ENCODE data around the gene KIF13A. TPM values are rescaled to one million over a fixed set of nuclear protein-coding genes. Genes with fewer than 3 reads are reported as not detected.
"Not testable (repeated sequence)": the region's sequence is repeated elsewhere in the genome, so short reads cannot be mapped to it uniquely, and the experiment has no call there.

Gene KIF13A
- polyA plus RNA-seq, 4 donors = 24.9 to 34.9 (median 28.7) TPM

DNA sequence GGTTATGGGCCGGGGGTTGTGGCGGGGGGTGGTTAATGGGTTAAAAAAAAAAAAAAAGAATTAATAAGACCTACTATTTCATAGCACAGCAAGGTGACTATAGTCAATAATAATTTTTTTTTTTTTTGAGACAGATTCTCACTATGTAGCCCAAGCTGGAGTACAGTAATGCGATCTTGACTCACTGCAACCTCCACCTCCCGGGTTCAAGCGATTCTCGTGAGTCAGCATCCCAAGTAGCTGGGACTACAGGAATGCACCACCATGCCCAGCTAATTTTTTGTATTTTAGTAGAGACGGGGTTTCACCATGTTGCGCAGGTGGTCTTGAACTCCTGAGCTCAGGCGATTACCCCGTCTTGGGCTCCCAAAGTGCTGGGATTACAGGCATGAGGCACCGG, 75.8 kb downstream of the KIF13A start:
- H3K4me3 ChIP-seq (ENCODE audit: low read depth in 1 of 3, low read length in 3 of 3); H3K27me3 ChIP-seq (ENCODE audit: control insufficient read depth in 3 of 3, insufficient read depth in 3 of 3, low read length in 3 of 3); DNase-seq; H3K27ac ChIP-seq (ENCODE audit: low read depth in 1 of 3, low read length in 2 of 3); H3K9me3 ChIP-seq (ENCODE audit: control insufficient read depth in 2 of 2, insufficient read depth in 1 of 2, low read depth in 1 of 2, low read length in 1 of 2); FAIRE-seq; H3K4me1 ChIP-seq (ENCODE audit: control insufficient read depth in 3 of 3, insufficient read depth in 2 of 3, low read depth in 1 of 3, low read length in 2 of 3); H3K36me3 ChIP-seq (ENCODE audit: control insufficient read depth in 3 of 3, insufficient read depth in 2 of 3, low read depth in 1 of 3, low read length in 3 of 3): not testable (repeated sequence)
- 86 to 92% (median 88%) methylated on average over 11 of the region's 11 CpGs for WGBS, 3 donors

DNA sequence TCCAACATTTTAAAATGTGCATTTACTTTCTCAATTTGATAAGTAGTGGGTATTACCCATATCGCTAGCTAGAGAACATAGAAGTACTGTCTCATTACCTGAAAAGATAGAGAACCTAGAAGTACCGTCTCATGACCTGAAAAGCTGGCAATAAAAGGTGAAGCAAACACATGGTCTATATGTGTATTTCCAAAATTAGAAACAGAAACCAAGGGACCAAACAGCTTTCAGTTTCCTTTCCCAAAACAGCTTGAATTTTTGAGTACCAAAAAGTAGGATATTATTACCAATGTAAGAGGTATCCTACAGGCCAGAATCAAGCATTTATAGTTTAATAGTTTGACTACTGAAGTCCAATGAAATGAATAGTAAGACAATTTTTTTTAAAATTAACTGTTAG, 77.2 kb downstream of the KIF13A start:
- H3K9me3 ChIP-seq (ENCODE audit: control insufficient read depth in 2 of 2, insufficient read depth in 1 of 2, low read depth in 1 of 2, low read length in 1 of 2) = no peaks in the 10 kb centered on the region
- H3K27me3 ChIP-seq (ENCODE audit: control insufficient read depth in 3 of 3, insufficient read depth in 3 of 3, low read length in 3 of 3) = no peaks in the 10 kb centered on the region
- H3K36me3 ChIP-seq (ENCODE audit: control insufficient read depth in 3 of 3, insufficient read depth in 2 of 3, low read depth in 1 of 3, low read length in 3 of 3) = peaks cover 0 to 2% (median 0%) of the 10 kb centered on the region in 3 donors
- DNase-seq (no peak), FAIRE-seq (no peak)
- H3K27ac ChIP-seq (ENCODE audit: low read depth in 1 of 3, low read length in 2 of 3) = no peak overlapping the region
- no peak overlapping the region for H3K4me3 ChIP-seq (ENCODE audit: low read depth in 1 of 3, low read length in 3 of 3)
- 36 to 42% (median 38%) methylated on average over 2 of the region's 2 CpGs for WGBS, 3 donors
- no peaks in the 10 kb centered on the region for H3K4me1 ChIP-seq (ENCODE audit: control insufficient read depth in 3 of 3, insufficient read depth in 2 of 3, low read depth in 1 of 3, low read length in 2 of 3)

DNA sequence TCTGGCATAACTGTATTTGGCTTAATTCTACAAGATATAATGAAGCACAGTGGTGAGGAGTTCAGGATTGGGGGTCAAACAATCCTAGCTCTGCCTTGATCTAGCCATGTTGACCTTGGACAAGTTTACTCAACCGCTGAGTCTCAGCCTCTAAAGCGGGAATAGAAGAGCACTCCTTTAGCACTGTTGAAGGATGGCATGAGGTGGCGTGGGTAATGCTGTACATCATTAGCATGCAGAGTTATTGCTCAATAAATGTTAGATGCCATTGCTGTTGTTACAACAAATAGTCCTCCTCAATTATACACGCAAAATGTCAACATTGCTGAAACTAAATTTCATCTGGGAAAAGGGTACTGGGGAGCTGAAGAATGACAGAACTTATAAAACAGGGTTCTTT, 78.6 kb downstream of the KIF13A start:
- 94 to 96% (median 95%) methylated on average over 4 of the region's 4 CpGs for WGBS, 3 donors
- no peaks in the 10 kb centered on the region for H3K4me1 ChIP-seq (ENCODE audit: control insufficient read depth in 3 of 3, insufficient read depth in 2 of 3, low read depth in 1 of 3, low read length in 2 of 3)
- no peak for FAIRE-seq

DNA sequence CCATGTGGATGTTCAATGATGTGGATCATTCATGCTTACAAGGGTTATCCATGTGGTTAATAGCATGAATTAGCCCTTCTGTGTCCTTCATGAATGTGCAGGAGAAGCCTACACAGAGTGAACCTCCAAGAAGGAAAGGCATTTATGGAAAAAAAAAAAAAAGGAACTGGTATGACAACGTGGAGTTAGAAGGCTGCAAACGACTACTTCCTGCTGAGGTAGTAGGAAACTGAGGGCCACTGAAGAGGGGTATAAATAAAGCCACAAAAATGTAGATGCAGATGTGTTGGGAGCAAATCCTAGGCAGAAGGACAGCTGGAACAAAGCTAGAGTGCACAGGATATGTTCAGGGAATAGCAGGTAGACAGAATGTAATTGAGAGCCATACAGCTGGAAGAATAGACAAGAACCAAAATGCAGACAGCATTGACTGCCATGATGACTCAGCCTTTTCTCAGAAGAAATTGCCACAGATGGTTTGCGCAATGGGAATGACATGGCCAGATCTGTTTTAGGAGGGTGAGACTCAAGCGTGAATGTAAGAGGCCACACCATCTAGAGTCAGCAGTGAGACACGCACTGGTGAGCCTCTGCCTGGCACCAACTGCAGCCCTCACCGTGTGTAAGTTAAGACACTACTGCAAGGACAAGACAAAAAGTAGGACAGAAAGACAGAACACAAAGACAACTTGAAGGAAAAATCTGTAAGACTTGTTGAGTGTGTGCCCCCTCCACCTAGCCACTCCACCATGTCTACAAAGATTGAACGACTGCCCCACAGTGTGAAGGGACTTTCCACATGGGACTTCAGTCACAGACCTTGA, 79.8 kb downstream of the KIF13A start:
- H3K27me3 ChIP-seq (ENCODE audit: control insufficient read depth in 3 of 3, insufficient read depth in 3 of 3, low read length in 3 of 3) = no peaks in the 10 kb centered on the region
- no peaks in the 10 kb centered on the region for H3K9me3 ChIP-seq (ENCODE audit: control insufficient read depth in 2 of 2, insufficient read depth in 1 of 2, low read depth in 1 of 2, low read length in 1 of 2)
- DNase-seq (peak; percentile 44 to 55), FAIRE-seq (no peak)
- H3K4me1 ChIP-seq (ENCODE audit: control insufficient read depth in 3 of 3, insufficient read depth in 2 of 3, low read depth in 1 of 3, low read length in 2 of 3) = no peaks in the 10 kb centered on the region
- peak overlapping the region in 1 of 3 donors; percentile 52 for H3K27ac ChIP-seq (ENCODE audit: low read depth in 1 of 3, low read length in 2 of 3)
- no peak overlapping the region for H3K4me3 ChIP-seq (ENCODE audit: low read depth in 1 of 3, low read length in 3 of 3)
- WGBS, 3 donors = 59 to 62% (median 59%) methylated on average over 7 of the region's 7 CpGs
- H3K36me3 ChIP-seq (ENCODE audit: control insufficient read depth in 3 of 3, insufficient read depth in 2 of 3, low read depth in 1 of 3, low read length in 3 of 3) = no peaks in the 10 kb centered on the region

More for the DNA sequence above, 78.6 kb downstream of the KIF13A start:
- no peaks in the 10 kb centered on the region for H3K36me3 ChIP-seq (ENCODE audit: control insufficient read depth in 3 of 3, insufficient read depth in 2 of 3, low read depth in 1 of 3, low read length in 3 of 3)
- H3K4me3 ChIP-seq (ENCODE audit: low read depth in 1 of 3, low read length in 3 of 3) = no peak overlapping the region
- no peak overlapping the region for H3K27ac ChIP-seq (ENCODE audit: low read depth in 1 of 3, low read length in 2 of 3)
- no peaks in the 10 kb centered on the region for H3K27me3 ChIP-seq (ENCODE audit: control insufficient read depth in 3 of 3, insufficient read depth in 3 of 3, low read length in 3 of 3)
- no peak for DNase-seq
- H3K9me3 ChIP-seq (ENCODE audit: control insufficient read depth in 2 of 2, insufficient read depth in 1 of 2, low read depth in 1 of 2, low read length in 1 of 2) = no peaks in the 10 kb centered on the region

DNA sequence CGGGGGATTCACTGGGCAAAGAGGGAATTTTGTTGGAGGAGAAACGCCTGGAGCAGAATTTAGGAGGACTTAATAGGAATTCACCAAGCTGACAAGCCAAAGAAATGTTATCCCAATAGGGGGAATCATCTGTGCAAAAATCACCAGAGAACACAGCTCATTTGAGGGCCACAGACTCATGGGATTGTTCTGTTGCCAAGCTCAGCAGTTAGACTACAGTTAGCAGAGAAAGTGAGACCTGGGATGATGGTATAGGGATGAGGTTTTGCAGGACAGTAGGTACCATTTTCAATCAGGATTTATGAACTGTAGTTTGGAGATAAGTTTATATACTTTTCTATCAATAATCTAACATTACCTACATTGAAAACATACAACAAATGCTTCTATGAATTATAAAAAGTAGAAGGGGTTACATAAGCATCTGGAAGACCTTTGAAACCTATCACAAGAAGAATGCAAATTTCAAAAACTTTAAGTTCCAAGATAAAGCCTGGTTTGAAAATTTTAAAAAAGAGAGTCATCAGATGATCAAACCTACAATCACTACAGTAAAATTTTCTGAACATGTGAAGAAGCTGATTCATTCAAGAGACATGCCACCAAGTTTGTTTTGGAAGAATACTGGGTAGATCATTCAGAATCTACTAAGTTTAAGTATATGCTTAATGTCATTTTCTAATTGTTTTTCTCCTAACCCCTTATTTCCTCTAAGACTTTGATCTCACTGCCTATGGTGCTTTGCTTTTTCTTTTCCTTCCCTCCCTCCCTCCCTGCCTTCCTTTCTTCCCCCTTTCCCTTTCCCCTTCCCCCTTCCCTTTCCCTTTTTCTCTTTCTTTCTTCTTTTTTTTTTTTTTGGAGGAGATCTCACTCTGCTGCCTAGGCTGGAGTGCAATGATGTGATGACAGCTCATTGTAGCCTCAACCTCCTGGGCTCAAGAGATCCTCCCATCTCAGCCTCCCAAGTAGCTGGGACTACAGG, 81.5 kb downstream of the KIF13A start:
- H3K9me3 ChIP-seq (ENCODE audit: control insufficient read depth in 2 of 2, insufficient read depth in 1 of 2, low read depth in 1 of 2, low read length in 1 of 2) = peaks cover 0 to 3% of the 10 kb centered on the region in 2 donors
- no peaks in the 10 kb centered on the region for H3K27me3 ChIP-seq (ENCODE audit: control insufficient read depth in 3 of 3, insufficient read depth in 3 of 3, low read length in 3 of 3)
- H3K4me1 ChIP-seq (ENCODE audit: control insufficient read depth in 3 of 3, insufficient read depth in 2 of 3, low read depth in 1 of 3, low read length in 2 of 3) = no peaks in the 10 kb centered on the region
- DNase-seq (no peak), FAIRE-seq (no peak)
- WGBS, 3 donors = 87 to 90% (median 90%) methylated on average over 2 of the region's 2 CpGs
- H3K4me3 ChIP-seq (ENCODE audit: low read depth in 1 of 3, low read length in 3 of 3) = no peak overlapping the region
- no peak overlapping the region for H3K27ac ChIP-seq (ENCODE audit: low read depth in 1 of 3, low read length in 2 of 3)
- H3K36me3 ChIP-seq (ENCODE audit: control insufficient read depth in 3 of 3, insufficient read depth in 2 of 3, low read depth in 1 of 3, low read length in 3 of 3) = no peaks in the 10 kb centered on the region

DNA sequence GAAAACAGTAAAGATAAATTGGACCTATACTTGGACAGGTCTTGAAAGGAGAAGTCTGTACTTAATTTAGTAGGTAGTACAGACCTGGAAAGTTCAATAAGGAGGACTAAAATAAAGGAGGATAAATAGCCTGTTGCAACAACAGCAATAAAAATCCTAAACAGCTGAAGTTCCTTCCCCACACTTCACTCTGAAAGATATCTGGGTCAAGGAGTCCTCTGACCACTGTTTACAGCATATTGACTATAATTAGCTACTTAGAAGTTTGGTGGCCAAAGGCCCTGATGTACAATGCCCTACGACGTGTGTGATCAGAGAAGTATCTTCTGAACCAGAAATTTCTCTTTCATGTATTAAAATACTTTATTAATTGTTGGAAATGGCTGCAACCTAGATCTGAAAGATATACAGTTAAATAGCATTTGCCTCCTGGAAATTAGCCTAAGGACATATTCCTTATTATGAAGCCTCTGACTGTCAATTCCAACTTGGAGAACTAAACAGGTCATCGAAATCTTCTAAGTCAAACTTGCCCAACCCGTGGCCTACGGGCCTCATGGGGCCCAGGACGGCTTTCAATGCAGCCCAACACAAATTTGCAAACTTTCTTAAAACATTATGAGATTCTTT, 82.8 kb downstream of the KIF13A start:
- Histone ChIP-seq H3K9me3 (ENCODE audit: control insufficient read depth in 2 of 2, insufficient read depth in 1 of 2, low read depth in 1 of 2, low read length in 1 of 2) (peaks cover 0 to 6% of the 10 kb centered on the region in 2 donors), H3K36me3 (ENCODE audit: control insufficient read depth in 3 of 3, insufficient read depth in 2 of 3, low read depth in 1 of 3, low read length in 3 of 3) (no peaks in the 10 kb centered on the region), H3K27ac (ENCODE audit: low read depth in 1 of 3, low read length in 2 of 3) (no peak overlapping the region), H3K27me3 (ENCODE audit: control insufficient read depth in 3 of 3, insufficient read depth in 3 of 3, low read length in 3 of 3) (no peaks in the 10 kb centered on the region), H3K4me1 (ENCODE audit: control insufficient read depth in 3 of 3, insufficient read depth in 2 of 3, low read depth in 1 of 3, low read length in 2 of 3) (no peaks in the 10 kb centered on the region), H3K4me3 (ENCODE audit: low read depth in 1 of 3, low read length in 3 of 3) (peak overlapping the region in 1 of 3 donors; percentile 15)
- FAIRE-seq = no peak
- DNase-seq = no peak
- WGBS, 3 donors = 84 to 94% (median 93%) methylated on average over 6 of the region's 6 CpGs

DNA sequence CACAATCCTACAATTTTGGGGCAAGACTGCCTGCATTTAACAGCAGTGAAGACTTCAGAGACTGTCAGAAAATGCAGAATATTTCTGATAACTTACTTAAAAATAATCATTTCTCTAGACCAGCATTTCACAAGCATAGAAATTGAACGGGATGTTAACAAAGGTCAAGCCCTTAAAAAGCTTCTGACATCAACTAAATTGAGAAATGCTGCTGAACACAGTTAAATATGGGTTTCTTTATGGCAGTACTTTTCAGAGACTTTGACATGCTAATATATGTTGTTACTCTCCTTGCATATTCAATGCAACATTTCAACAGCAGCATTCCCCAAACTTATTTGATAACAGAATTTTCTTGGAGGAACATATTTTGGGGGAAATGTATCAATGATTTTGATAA, 84.5 kb downstream of the KIF13A start:
- DNase-seq = no peak
- no peaks in the 10 kb centered on the region for H3K27me3 ChIP-seq (ENCODE audit: control insufficient read depth in 3 of 3, insufficient read depth in 3 of 3, low read length in 3 of 3)
- FAIRE-seq = no peak
- H3K4me3 ChIP-seq (ENCODE audit: low read depth in 1 of 3, low read length in 3 of 3) = no peak overlapping the region
- no peaks in the 10 kb centered on the region for H3K4me1 ChIP-seq (ENCODE audit: control insufficient read depth in 3 of 3, insufficient read depth in 2 of 3, low read depth in 1 of 3, low read length in 2 of 3)
- WGBS, 3 donors = 44 to 63% (median 59%) methylated on average over 1 of the region's 1 CpG
- peaks cover 0 to 6% of the 10 kb centered on the region in 2 donors for H3K9me3 ChIP-seq (ENCODE audit: control insufficient read depth in 2 of 2, insufficient read depth in 1 of 2, low read depth in 1 of 2, low read length in 1 of 2)
- no peak overlapping the region for H3K27ac ChIP-seq (ENCODE audit: low read depth in 1 of 3, low read length in 2 of 3)
- H3K36me3 ChIP-seq (ENCODE audit: control insufficient read depth in 3 of 3, insufficient read depth in 2 of 3, low read depth in 1 of 3, low read length in 3 of 3) = no peaks in the 10 kb centered on the region

DNA sequence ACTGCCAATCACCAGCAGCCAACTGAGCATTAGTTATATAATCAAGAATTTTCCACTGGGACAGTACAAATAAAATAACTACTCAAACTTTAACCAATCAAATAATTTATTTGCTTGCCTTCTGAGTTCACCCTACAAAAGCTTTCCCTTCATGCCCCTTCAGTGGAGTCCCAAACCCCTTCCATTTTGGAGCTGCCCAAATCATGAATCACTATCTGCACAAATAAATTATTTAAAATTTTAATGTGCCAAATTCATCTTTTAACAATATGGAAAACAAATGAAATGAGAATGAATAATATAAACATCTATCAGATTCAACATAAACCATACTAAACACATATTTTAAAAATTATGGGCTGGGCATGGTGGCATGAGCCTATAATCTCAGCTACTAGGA, 85.9 kb downstream of the KIF13A start:
- FAIRE-seq (no peak), DNase-seq (no peak)
- H3K4me1 ChIP-seq (ENCODE audit: control insufficient read depth in 3 of 3, insufficient read depth in 2 of 3, low read depth in 1 of 3, low read length in 2 of 3) = no peaks in the 10 kb centered on the region
- H3K9me3 ChIP-seq (ENCODE audit: control insufficient read depth in 2 of 2, insufficient read depth in 1 of 2, low read depth in 1 of 2, low read length in 1 of 2) = peaks cover 0 to 6% of the 10 kb centered on the region in 2 donors
- no peak overlapping the region for H3K27ac ChIP-seq (ENCODE audit: low read depth in 1 of 3, low read length in 2 of 3)
- no peaks in the 10 kb centered on the region for H3K27me3 ChIP-seq (ENCODE audit: control insufficient read depth in 3 of 3, insufficient read depth in 3 of 3, low read length in 3 of 3)
- H3K4me3 ChIP-seq (ENCODE audit: low read depth in 1 of 3, low read length in 3 of 3) = no peak overlapping the region
- peaks cover 0 to 5% (median 0%) of the 10 kb centered on the region in 3 donors for H3K36me3 ChIP-seq (ENCODE audit: control insufficient read depth in 3 of 3, insufficient read depth in 2 of 3, low read depth in 1 of 3, low read length in 3 of 3)

Data from small intestine (tissue), 7 donors.